Ishikawa (cell line): ENCODE measurements around the gene MORC3.

ENCODE experiments used
- CEBPB ChIP-seq: IDR thresholded peaks from 2 replicates; pipeline ENCODE4 v1.6.1; 2012
- CREB1 ChIP-seq: IDR thresholded peaks from 2 replicates; pipeline ENCODE4 v1.6.1; 2012; ENCODE audit warnings: low read depth
- EGR1 ChIP-seq: IDR thresholded peaks from 2 replicates; pipeline ENCODE4 v1.6.1; 2012
- EP300 ChIP-seq: IDR thresholded peaks from 2 replicates; pipeline ENCODE4 v1.6.1; 2012; ENCODE audit warnings: borderline replicate concordance
- FOXM1 ChIP-seq: IDR thresholded peaks from 2 replicates; pipeline ENCODE4 v1.6.1; 2012; ENCODE audit warnings: low read depth, borderline replicate concordance
- MAX ChIP-seq: IDR thresholded peaks from 2 replicates; pipeline ENCODE4 v1.6.1; 2012
- NFIC ChIP-seq: IDR thresholded peaks from 2 replicates; pipeline ENCODE4 v1.6.1; 2012
- RAD21 ChIP-seq: IDR thresholded peaks from 2 replicates; pipeline ENCODE4 v1.6.1; 2012; ENCODE audit warnings: low read depth
- TAF1 ChIP-seq: IDR thresholded peaks from 2 replicates; pipeline ENCODE4 v1.6.1; 2012; ENCODE audit warnings: low read depth, mild to moderate bottlenecking
- TCF12 ChIP-seq: IDR thresholded peaks from 2 replicates; pipeline ENCODE4 v1.6.1; 2012; ENCODE audit warnings: low read depth
- TEAD4 ChIP-seq: IDR thresholded peaks from 2 replicates; pipeline ENCODE4 v1.6.1; 2012
- YY1 ChIP-seq: IDR thresholded peaks from 2 replicates; pipeline ENCODE4 v1.6.1; 2012; ENCODE audit warnings: low read depth
- ZBTB7A ChIP-seq: IDR thresholded peaks from 2 replicates; pipeline ENCODE4 v1.6.1; 2012; ENCODE audit warnings: low read depth
- TF ChIP-seq, protein P1 (sequence below): IDR thresholded peaks from 2 replicates; pipeline ENCODE4 v1.6.1; 2012
- TF ChIP-seq, protein P2 (sequence below): IDR thresholded peaks from 2 replicates; pipeline ENCODE4 v1.6.1; 2012; ENCODE audit warnings: low read depth, mild to moderate bottlenecking

Gene MORC3

GRCh38 chr21:36355868-36356267, 35.9 kb downstream of the MORC3 start:
- TF ChIP-seq TEAD4 (no peak), TCF12 (no peak), NFIC (no peak), TAF1 (no peak), MAX (no peak), CREB1 (no peak), CEBPB (no peak), FOXM1 (no peak), EGR1 (no peak)
- TF ChIP-seq, protein P1, sequence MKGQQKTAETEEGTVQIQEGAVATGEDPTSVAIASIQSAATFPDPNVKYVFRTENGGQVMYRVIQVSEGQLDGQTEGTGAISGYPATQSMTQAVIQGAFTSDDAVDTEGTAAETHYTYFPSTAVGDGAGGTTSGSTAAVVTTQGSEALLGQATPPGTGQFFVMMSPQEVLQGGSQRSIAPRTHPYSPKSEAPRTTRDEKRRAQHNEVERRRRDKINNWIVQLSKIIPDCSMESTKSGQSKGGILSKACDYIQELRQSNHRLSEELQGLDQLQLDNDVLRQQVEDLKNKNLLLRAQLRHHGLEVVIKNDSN, result no peak
- TF ChIP-seq, protein P2, sequence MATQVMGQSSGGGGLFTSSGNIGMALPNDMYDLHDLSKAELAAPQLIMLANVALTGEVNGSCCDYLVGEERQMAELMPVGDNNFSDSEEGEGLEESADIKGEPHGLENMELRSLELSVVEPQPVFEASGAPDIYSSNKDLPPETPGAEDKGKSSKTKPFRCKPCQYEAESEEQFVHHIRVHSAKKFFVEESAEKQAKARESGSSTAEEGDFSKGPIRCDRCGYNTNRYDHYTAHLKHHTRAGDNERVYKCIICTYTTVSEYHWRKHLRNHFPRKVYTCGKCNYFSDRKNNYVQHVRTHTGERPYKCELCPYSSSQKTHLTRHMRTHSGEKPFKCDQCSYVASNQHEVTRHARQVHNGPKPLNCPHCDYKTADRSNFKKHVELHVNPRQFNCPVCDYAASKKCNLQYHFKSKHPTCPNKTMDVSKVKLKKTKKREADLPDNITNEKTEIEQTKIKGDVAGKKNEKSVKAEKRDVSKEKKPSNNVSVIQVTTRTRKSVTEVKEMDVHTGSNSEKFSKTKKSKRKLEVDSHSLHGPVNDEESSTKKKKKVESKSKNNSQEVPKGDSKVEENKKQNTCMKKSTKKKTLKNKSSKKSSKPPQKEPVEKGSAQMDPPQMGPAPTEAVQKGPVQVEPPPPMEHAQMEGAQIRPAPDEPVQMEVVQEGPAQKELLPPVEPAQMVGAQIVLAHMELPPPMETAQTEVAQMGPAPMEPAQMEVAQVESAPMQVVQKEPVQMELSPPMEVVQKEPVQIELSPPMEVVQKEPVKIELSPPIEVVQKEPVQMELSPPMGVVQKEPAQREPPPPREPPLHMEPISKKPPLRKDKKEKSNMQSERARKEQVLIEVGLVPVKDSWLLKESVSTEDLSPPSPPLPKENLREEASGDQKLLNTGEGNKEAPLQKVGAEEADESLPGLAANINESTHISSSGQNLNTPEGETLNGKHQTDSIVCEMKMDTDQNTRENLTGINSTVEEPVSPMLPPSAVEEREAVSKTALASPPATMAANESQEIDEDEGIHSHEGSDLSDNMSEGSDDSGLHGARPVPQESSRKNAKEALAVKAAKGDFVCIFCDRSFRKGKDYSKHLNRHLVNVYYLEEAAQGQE, result no peak

- TF ChIP-seq YY1 (no peak), CREB1 (no peak), TEAD4 (no peak), NFIC (no peak), TAF1 (no peak), FOXM1 (no peak), TCF12 (no peak), ZBTB7A (no peak), EP300 (no peak), EGR1 (no peak), CEBPB (no peak), MAX (no peak), RAD21 (no peak)
- TF ChIP-seq, protein P2, result no peak
- TF ChIP-seq, protein P1, result no peak
Observed at GRCh38 chr21:36359185-36359584, 39.2 kb downstream of the MORC3 start.

DNA sequence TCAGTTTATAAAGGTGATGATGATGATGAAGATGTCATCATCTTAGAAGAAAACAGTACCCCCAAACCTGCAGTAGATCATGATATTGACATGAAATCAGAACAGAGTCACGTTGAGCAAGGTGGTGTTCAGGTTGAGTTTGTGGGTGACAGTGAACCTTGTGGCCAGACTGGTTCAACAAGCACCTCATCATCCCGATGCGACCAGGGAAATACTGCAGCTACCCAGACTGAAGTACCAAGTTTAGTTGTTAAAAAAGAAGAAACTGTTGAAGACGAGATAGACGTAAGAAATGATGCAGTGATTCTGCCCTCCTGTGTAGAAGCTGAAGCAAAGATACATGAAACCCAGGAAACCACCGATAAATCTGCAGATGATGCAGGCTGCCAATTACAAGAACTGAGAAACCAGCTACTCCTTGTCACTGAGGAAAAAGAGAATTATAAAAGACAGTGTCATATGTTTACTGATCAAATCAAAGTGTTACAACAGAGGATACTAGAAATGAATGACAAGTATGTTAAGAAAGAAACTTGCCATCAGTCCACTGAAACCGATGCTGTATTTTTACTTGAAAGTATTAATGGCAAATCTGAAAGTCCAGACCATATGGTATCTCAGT, 49.2 kb downstream of the MORC3 start:
- TF ChIP-seq YY1 (no peak), CREB1 (no peak), RAD21 (no peak), ZBTB7A (no peak)

DNA sequence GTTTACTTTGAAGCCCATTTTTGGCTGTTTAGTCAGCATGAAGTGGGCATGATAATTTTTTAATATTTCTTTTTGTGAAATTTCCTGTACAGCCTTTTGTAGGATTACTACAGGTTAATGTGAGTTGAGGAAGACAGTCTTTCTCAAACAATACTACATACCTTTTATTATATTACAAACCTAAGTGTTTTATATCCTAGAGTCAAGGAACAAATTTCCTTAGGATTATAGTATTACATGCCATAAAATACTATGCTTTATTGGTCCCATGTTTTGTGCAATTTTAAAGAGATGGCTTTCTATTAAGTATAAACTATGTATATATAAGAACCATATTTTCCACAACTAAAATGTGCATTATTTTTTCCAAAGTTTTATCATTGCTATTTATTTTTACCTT, 56.0 kb downstream of the MORC3 start:
- TF ChIP-seq RAD21 (no peak), TCF12 (no peak)

DNA sequence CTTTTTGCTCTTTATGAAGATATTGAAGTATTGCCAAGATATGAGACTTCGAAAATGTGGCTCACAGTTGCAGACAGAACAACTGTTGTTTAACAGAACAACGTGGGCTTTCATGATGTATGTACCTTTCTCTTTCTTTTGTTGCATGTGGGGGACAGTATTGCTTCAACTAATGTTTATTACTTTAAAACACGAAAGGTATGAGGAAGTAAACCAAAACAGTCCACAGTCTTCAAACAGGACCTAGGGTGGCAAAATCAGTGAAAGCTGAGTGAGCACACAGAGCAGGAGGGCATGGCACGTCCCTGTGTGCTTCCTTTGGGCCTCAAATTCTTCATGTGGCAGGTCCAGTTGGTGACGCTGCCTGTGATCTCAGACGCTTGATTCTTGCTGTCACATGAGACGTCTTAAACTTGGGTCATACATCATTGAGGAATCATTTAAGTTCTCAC, 57.4 kb downstream of the MORC3 start:
- no peak for TF ChIP-seq MAX
- TF ChIP-seq EP300, result no peak
- no peak for TF ChIP-seq ZBTB7A
- no peak for TF ChIP-seq CEBPB
- TF ChIP-seq TEAD4, result no peak
- no peak for TF ChIP-seq YY1
- TF ChIP-seq, protein P1, result no peak
- TF ChIP-seq NFIC, result no peak
- no peak for TF ChIP-seq RAD21
- no peak for TF ChIP-seq CREB1
- TF ChIP-seq FOXM1, result no peak
- TF ChIP-seq EGR1, result no peak
- TF ChIP-seq TCF12, result no peak
- TF ChIP-seq, protein P2, result no peak
- TF ChIP-seq TAF1, result no peak
